Measurements from ENCODE around the gene GATA3. TPM values are rescaled to one million over a fixed set of nuclear protein-coding genes. Genes with fewer than 3 reads are reported as not detected.

Gene GATA3
- total and polyA plus RNA-seq, 7 donors: 1.2 to 2.1 TPM; not detected in 5

DNA sequence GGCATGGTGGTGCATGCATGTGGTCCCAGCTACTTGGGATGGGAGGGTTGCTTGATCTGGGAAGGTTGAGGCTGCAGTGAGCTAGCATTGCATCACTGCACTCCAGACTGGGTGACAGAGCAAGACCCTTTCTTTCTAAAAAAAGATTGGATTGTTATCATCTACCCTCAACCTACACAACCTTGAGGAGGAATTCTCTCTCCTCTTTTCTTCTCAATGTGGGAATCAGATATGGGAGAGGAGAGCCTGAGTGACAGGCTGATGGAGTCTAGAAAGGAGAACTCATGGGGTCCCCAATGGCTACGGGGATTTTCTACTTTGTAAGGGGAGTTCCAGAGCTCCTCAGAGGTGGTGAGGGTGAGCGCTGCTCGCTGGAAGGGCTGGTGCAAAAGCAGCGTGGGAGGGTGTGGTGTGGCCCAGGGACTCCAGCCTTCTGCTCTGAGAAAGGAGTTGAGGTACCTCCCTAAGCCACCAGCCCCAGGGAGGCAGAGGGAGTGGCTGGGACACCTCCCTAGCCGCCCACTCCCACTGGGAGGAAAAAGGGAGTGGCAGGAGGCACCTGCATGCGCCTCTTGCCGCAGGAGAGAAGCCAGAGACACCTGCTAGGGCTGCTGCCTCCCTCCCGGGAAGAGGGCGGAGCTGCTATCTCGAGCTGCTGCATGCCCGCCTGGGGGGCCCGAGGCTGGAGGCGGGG lies 48.4 kb downstream of the GATA3 start:
- Histone ChIP-seq H3K4me1 (no peaks in the 10 kb centered on the region), H3K27me3 (peaks cover 0 to 7% (median 0%) of the 10 kb centered on the region in 3 donors), H3K9me3 (no peaks in the 10 kb centered on the region), H3K36me3 (no peaks in the 10 kb centered on the region), H3K4me3 (no peak overlapping the region), H3K27ac (no peak overlapping the region)
- intact Hi-C loops (cut with DNase I): no loop called here
- WGBS, 2 donors: 22 to 48% methylated on average over 13 of the region's 13 CpGs
- DNase-seq: no peak
- no peak for TF ChIP-seq POLR2AphosphoS5 (IDR thresholded peaks at IDR 0.05)
- TF ChIP-seq CTCF (IDR thresholded peaks at IDR 0.05): no peak
- no peak for TF ChIP-seq EP300 (IDR thresholded peaks at IDR 0.05)
- no peak for TF ChIP-seq POLR2A (IDR thresholded peaks at IDR 0.05)

GRCh38 chr10:8103543-8103942 lies 49.1 kb downstream of the GATA3 start:
- intact Hi-C loops (cut with DNase I): no loop called here
- WGBS, 2 donors: 34 to 61% methylated on average over 8 of the region's 8 CpGs
- Histone ChIP-seq H3K36me3 (no peaks in the 10 kb centered on the region), H3K27me3 (peaks cover 0 to 7% (median 0%) of the 10 kb centered on the region in 3 donors), H3K9me3 (no peaks in the 10 kb centered on the region), H3K4me1 (no peaks in the 10 kb centered on the region), H3K4me3 (no peak overlapping the region), H3K27ac (no peak overlapping the region)
- TF ChIP-seq POLR2A (IDR thresholded peaks at IDR 0.05): no peak
- TF ChIP-seq POLR2AphosphoS5 (IDR thresholded peaks at IDR 0.05): no peak
- no peak for TF ChIP-seq CTCF (IDR thresholded peaks at IDR 0.05)
- no peak for DNase-seq

DNA sequence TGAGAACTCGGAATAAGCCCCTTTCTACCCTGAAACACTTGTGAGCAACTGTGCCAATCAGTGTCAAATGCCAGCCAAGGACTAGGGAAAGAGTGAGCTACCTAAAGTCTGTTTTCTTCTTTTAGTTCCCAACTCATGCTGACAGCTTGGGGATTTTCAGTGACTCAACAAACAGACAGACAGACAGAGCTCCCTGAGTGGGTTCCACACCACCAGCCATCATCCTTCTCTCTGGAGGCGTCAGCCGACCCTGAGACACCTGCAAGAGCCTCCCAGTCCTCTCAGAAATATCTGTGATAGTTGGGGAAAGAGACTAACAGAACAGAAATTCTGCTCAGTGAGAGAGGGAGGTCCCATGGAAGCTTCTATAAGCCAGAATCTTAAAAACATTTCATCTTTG lies 49.5 kb downstream of the GATA3 start:
- H3K27ac ChIP-seq: no peak overlapping the region
- intact Hi-C loops (cut with DNase I): no loop called here
- no peak for DNase-seq
- 57 to 62% methylated on average over 3 of the region's 3 CpGs for WGBS, 2 donors
- H3K9me3 ChIP-seq: no peaks in the 10 kb centered on the region
- H3K4me1 ChIP-seq: no peaks in the 10 kb centered on the region
- H3K36me3 ChIP-seq: no peaks in the 10 kb centered on the region
- TF ChIP-seq POLR2AphosphoS5 (IDR thresholded peaks at IDR 0.05): no peak
- no peak for TF ChIP-seq CTCF (IDR thresholded peaks at IDR 0.05)
- TF ChIP-seq EP300 (IDR thresholded peaks at IDR 0.05): no peak
- no peak for TF ChIP-seq POLR2A (IDR thresholded peaks at IDR 0.05)
- H3K4me3 ChIP-seq: no peak overlapping the region
- H3K27me3 ChIP-seq: peaks cover 0 to 7% (median 0%) of the 10 kb centered on the region in 3 donors

DNA sequence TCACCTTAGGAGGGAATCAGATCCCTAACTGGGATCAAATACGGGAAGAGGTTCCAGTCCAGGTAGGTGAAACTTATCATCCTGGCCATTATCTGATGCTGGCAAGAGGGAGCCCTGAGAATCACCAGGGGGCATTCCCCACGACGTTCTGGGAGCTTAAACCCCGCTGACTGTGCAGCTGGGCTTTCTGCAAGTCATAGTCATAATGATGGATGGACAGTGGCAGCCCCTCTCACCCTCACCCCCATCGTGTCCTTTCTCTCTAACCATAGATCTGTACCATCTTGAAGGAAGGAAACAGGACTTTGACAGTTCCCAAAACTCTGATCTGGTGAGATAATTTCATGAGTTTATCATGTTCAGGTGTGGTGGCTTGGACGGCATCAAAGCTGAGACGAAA lies 50.2 kb downstream of the GATA3 start:
- WGBS, 2 donors: 66 to 74% methylated on average over 7 of the region's 7 CpGs
- Histone ChIP-seq H3K9me3 (no peaks in the 10 kb centered on the region), H3K36me3 (no peaks in the 10 kb centered on the region), H3K27ac (no peak overlapping the region), H3K4me1 (no peaks in the 10 kb centered on the region), H3K4me3 (no peak overlapping the region), H3K27me3 (peaks cover 0 to 7% (median 0%) of the 10 kb centered on the region in 3 donors)
- TF ChIP-seq EP300 (IDR thresholded peaks at IDR 0.05) (no peak), POLR2AphosphoS5 (IDR thresholded peaks at IDR 0.05) (no peak), POLR2A (IDR thresholded peaks at IDR 0.05) (no peak), CTCF (IDR thresholded peaks at IDR 0.05) (no peak)
- intact Hi-C loops (cut with DNase I): no loop called here
- DNase-seq: no peak

DNA sequence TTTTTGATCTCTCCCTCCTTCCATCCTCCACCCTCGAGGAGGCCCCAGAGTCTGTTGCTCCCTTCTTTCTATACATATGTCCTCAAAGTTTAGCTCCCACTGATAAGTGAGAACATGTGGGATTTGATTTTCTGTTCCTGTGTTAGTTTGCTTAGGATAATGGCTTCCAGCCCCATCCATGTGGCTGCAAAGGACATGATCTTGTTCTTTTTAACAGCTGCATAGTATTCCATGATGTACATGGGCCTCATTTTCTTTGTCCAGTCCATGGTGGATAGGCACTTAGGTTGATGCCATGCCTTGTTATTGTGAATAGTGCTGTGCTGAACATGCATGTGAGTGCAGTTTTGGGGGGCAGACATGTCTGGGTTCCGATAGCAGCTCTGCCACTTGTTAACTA lies 51.4 kb downstream of the GATA3 start:
- WGBS, 2 donors: 86 to 91% methylated on average over 2 of the region's 2 CpGs
- no peak for TF ChIP-seq EP300 (IDR thresholded peaks at IDR 0.05)

More for the DNA sequence above, 51.4 kb downstream of the GATA3 start:
- intact Hi-C loops (cut with DNase I): no loop called here
- Histone ChIP-seq H3K9me3 (no peaks in the 10 kb centered on the region), H3K27ac (no peak overlapping the region), H3K27me3 (peaks cover 0 to 7% (median 0%) of the 10 kb centered on the region in 3 donors), H3K4me3 (no peak overlapping the region), H3K36me3 (no peaks in the 10 kb centered on the region), H3K4me1 (no peaks in the 10 kb centered on the region)
- DNase-seq: no peak
